Heart right ventricle (tissue), 16 donors: ENCODE measurements around the gene CSDE1. TPM values are rescaled to one million over a fixed set of nuclear protein-coding genes. Genes with fewer than 3 reads are reported as not detected.
A peak's percentile ranks its signal among the peaks of the same experiment; 100 is the strongest.
"Not testable (repeated sequence)": the region's sequence is repeated elsewhere in the genome, so short reads cannot be mapped to it uniquely, and the experiment has no call there.

Experiments used
- ATAC-seq, 8 donors: fragments of 200-7000 bp; cut with Tn5 transposase; one replicate each; pipeline ENCODE4 v1.9.1; 2020; ENCODE audit warnings: mild to moderate bottlenecking in 8 of 8, moderate library complexity in 8 of 8, moderate number of reproducible peaks in 1 of 8
- DNase-seq, 2 donors: peaks; one replicate each; pipeline ENCODE4 v3.0.0-alpha.2; 2020
- H3K27ac ChIP-seq, 10 donors: fragments of 200-600 bp; sonication (generic) in 2 of 10; one replicate each; pipeline versions ENCODE4 v1.5.0 to v1.8.0; 2020 to 2022; ENCODE audit warnings: mild to moderate bottlenecking in 3 of 10
- H3K27me3 ChIP-seq, 7 donors: fragments of 200-600 bp; one replicate each; pipeline ENCODE4 v1.8.0; 2021 to 2022; ENCODE audit warnings: mild to moderate bottlenecking in 2 of 7
- H3K36me3 ChIP-seq, 9 donors: fragments of 200-600 bp; sonication (generic) in 1 of 9; one replicate each; pipeline versions ENCODE4 v1.5.0 to v1.8.0; 2020 to 2022; ENCODE audit warnings: mild to moderate bottlenecking in 2 of 9
- H3K4me1 ChIP-seq, 9 donors: fragments of 200-600 bp; sonication (generic) in 1 of 9; one replicate each; pipeline versions ENCODE4 v1.5.0 to v1.8.0; 2020 to 2022; ENCODE audit warnings: mild to moderate bottlenecking in 4 of 9
- H3K4me3 ChIP-seq, 10 donors: fragments of 200-600 bp; sonication (generic) in 2 of 10; one replicate each; pipeline versions ENCODE4 v1.5.0 to v1.8.0; 2020 to 2022; ENCODE audit warnings: mild to moderate bottlenecking in 7 of 10, moderate library complexity in 2 of 10
- H3K9me3 ChIP-seq, 11 donors: fragments of 200-600 bp in 10 of 11; sonication (generic) in 2 of 11; one replicate each; pipeline versions ENCODE4 v1.5.0 to v1.8.0; 2013 to 2022; ENCODE audit warnings: mild to moderate bottlenecking in 2 of 11, control low read depth in 1 of 11, moderate library complexity in 1 of 11
- WGBS, 2 donors: extraction: QIAGEN DNeasy Blood & Tissue Kit; methylation state at CpG; one replicate each; pipeline ENCODE4 v1.1.7; 2013; ENCODE audit warnings: inconsistent platforms in 1 of 2; 5-methylcytosine and 5-hydroxymethylcytosine counted together
- intact Hi-C, 10 donors: fragments of 100-400 bp; cut with DNase I; formaldehyde crosslinking; loops; one replicate each; pipeline versions ENCODE4 v1.11.1 to v1.14.2; 2022
- long read RNA-seq, 3 donors: library from polyadenylated mRNA; unstranded; transcript quantifications; one replicate each; pipeline ENCODE4 v2.0.0, GENCODE V29; 2020 to 2021
- polyA plus RNA-seq, 2 donors: library from polyadenylated mRNA; stranded (reverse); fragments of 200-250 nt; gene quantifications; one replicate each; pipeline ENCODE4 v1.2.3, GENCODE V29; 2013
- total RNA-seq, 10 donors: library from RNA; stranded (reverse); fragmentation: NEBNext Ultra II Directional in 3 of 10; extraction: Animal tissue kit (Norgen Biotek cat#: 25700) in 3 of 10; gene quantifications; one replicate each; pipeline versions ENCODE4 v1.2.1 to v1.2.4, GENCODE V29; 2021 to 2023
- TF ChIP-seq, protein P1 (sequence below), 9 donors: fragments of 200-600 bp; sonication (generic) in 2 of 9; IDR thresholded peaks; one replicate each; pipeline versions ENCODE4 v1.5.0 to v1.8.0; 2021 to 2022; ENCODE audit warnings: antibody characterized with exemption in 9 of 9, mild to moderate bottlenecking in 5 of 9, moderate library complexity in 1 of 9
- donor health status: Arrhythmogenic right ventricular cardiomyopathy.
- donor health status: ischemic (EF 13 %, LVEDD 7.1; RV severe dilation, severe dysfunction).
- donor health status: healthy with polysubstance abuse.
- donor health status: DM: no; HTN: yes; CAD: no.
- donor health status: DM: no; HTN: no; CAD: no.
- donor health status: ischemic (EF 25% LVEDD 6.9; RV normal size, moderate dysfunction).
- donor health status: ischemic (EF 25% LVEDD 5.7; RV mildly dilated, moderate dysfunction).
- donor health status: healthy.
- donor health status: DM: yes; HTN: yes; CAD: no.
- donor health status: Ischemic cardiomyopathy.
- donor health status: ischemic (EF 35%, LVEDD 5.7; RV mildly dilated, moderate dysfunction).
- donor health status: nonischemic (EF 11% LVEDD 7.7; RV severe dilation, severe dysfunction).
- donor health status: DM: yes; HTN: yes; CAD: no.
- donor health status: PGD.
- donor health status: ischemic (EF 29% LVEDD 5.4; RV normal size, mild dysfunction).
- donor health status: nonischemic (EF 23%, LVEDD 6.1; RV moderate dilation, normal function).

Gene CSDE1
- total RNA-seq = 1,000 to 10,000 TPM in 1 of 10 donors, 100 to 1,000 TPM in 9; 720 to 1,012 (median 916) TPM
- 100 to 1,000 TPM; 137 to 233 TPM for polyA plus RNA-seq
- long read RNA-seq, donor 1, full-length matches to known transcripts = 610 of 922 reads
- long read RNA-seq, donor 1, partial matches to known transcripts = 217 of 922 reads
- long read RNA-seq, donor 1, other reads (novel, unspliced or antisense) = 95 of 922 reads
- long read RNA-seq, donor 2, full-length matches to known transcripts = 717 of 1,157 reads
- long read RNA-seq, donor 2, partial matches to known transcripts = 317 of 1,157 reads
- long read RNA-seq, donor 2, other reads (novel, unspliced or antisense) = 123 of 1,157 reads
- long read RNA-seq, donor 3, full-length matches to known transcripts = 1,120 of 1,641 reads
- long read RNA-seq, donor 3, partial matches to known transcripts = 315 of 1,641 reads
- long read RNA-seq, donor 3, other reads (novel, unspliced or antisense) = 206 of 1,641 reads

DNA sequence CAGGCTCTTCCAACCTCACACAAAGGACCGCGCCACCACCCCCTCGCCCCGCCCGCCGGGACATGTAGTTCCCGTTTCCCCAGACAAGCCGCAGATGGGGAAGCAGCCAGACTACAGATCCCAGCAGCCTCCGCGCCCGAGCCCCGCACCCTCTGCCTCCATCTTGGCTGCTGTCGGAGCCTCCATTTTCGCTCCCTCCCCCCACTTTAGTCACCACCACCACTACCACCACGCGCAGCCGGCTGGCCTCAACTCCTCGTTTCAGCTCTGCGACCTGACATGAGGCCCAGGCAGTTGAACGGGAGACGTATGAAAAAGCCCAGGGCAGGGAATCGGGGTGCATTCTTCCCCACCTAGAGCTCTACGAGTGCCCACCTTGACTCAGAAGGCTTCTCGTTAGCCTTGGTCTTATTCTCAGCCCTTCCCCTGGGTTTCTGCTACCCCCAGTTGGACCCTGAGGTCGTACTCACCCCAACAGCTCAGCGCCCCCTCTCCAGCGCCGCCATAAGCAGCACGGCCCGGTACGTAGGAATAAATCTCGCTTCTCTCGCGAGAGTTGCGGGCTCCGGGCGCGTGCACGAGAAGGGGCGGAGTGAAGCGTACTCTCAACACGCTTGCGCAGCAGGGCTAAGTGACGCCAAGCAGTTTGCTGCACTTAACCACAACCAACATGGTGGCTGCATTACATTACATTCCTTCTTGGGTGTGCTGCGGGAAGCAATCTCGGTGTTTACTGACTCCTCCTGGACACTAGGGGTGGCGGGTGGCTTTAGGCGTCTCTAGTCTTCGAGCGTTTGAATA, at the start of gene CSDE1:
Gene CSDE1 (minus strand): TSS at position 530 of the 801 bp plus-strand sequence. CDS start 18,094 bp downstream, outside the sequence.
- intact Hi-C loops = loop anchor here in 5 of 10 donors (2.0 to 5.0 kb wide), 7 partner anchors 40 to 410 kb away; partner anchors contain the start of genes BCAS2 (in 2 of the 5), TRIM33 (in 2 of the 5), DENND2C (in 1 of the 5) and NRAS (in 1 of the 5)
- H3K27me3 ChIP-seq = no peaks in the 10 kb centered on the region
- peak within 1 kb of the TSS; percentile 70 to 97 (median 92) for H3K4me3 ChIP-seq
- WGBS, 2 donors = 0% methylated on average over 50 of the region's 50 CpGs
- DNase-seq = peak; percentile 95 to 98
- peaks cover 3 to 52% (median 45%) of the 10 kb centered on the region in 9 donors for H3K4me1 ChIP-seq
- H3K27ac ChIP-seq = peak within 1 kb of the TSS; percentile 92 to 100 (median 98)
- ATAC-seq = peak; percentile 97 to 99 (median 98)
- TF ChIP-seq, protein P1, sequence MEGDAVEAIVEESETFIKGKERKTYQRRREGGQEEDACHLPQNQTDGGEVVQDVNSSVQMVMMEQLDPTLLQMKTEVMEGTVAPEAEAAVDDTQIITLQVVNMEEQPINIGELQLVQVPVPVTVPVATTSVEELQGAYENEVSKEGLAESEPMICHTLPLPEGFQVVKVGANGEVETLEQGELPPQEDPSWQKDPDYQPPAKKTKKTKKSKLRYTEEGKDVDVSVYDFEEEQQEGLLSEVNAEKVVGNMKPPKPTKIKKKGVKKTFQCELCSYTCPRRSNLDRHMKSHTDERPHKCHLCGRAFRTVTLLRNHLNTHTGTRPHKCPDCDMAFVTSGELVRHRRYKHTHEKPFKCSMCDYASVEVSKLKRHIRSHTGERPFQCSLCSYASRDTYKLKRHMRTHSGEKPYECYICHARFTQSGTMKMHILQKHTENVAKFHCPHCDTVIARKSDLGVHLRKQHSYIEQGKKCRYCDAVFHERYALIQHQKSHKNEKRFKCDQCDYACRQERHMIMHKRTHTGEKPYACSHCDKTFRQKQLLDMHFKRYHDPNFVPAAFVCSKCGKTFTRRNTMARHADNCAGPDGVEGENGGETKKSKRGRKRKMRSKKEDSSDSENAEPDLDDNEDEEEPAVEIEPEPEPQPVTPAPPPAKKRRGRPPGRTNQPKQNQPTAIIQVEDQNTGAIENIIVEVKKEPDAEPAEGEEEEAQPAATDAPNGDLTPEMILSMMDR (IDR thresholded peaks at IDR 0.05) = peak in 7 of 9 donors; percentile 37 to 64 (median 42)
- H3K9me3 ChIP-seq = no peaks in the 10 kb centered on the region
- peaks cover 0 to 7% (median 0%) of the 10 kb centered on the region in 9 donors for H3K36me3 ChIP-seq

DNA sequence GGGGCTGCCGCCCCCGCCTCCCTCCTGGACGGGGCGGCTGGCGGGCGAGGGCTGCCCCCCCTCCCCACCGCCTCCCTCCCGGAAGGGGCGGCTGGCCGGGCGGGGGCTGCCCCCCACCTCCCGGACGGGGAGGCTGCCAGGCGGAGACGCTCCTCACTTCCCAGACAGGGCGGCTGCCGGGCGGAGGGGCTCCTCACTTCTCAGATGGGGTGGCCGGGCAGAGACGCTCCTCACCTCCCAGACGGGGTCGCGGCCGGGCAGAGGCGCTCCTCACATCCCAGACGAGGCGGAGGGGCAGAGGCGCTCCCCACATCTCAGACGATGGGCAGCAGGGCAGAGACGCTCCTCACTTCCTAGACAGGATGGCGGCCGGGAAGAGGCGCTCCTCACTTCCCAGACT, 46.7 kb upstream of the CSDE1 start:
- H3K27ac ChIP-seq, H3K4me3 ChIP-seq, H3K36me3 ChIP-seq, H3K9me3 ChIP-seq, intact Hi-C loops, ATAC-seq, H3K4me1 ChIP-seq, DNase-seq: not testable (repeated sequence)
- peaks cover 0 to 18% (median 5%) of the 10 kb centered on the region in 7 donors for H3K27me3 ChIP-seq
- 90 to 95% methylated on average over 20 to 31 of the region's 33 CpGs for WGBS, 2 donors

DNA sequence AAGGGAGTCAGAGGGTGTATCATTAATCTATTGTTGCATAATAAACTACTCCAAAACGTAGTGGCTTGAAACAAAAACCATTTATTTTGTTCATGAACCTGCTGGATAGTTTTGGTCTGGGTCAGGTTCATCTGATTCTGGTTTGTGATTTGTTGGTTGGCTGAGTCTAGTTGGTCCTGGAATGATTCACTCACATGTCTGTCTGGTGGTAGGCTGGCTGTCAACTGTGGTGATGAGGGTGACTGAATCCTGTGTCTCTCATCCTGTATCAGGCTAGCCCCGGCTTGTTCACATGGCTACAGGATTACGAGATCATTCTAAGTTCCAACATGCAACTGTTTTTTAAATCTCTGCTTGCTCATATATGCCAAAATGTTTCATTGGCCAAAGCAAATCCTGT, 45.2 kb upstream of the CSDE1 start:
- no peaks in the 10 kb centered on the region for H3K9me3 ChIP-seq
- peaks cover 0 to 26% (median 6%) of the 10 kb centered on the region in 7 donors for H3K27me3 ChIP-seq
- no peak overlapping the region for H3K27ac ChIP-seq
- no peak overlapping the region for H3K4me3 ChIP-seq
- DNase-seq (no peak), ATAC-seq (no peak)
- no peaks in the 10 kb centered on the region for H3K36me3 ChIP-seq
- no peaks in the 10 kb centered on the region for H3K4me1 ChIP-seq
- WGBS, 2 donors = 68 to 70% methylated on average over 3 of the region's 3 CpGs
- TF ChIP-seq, protein P1 (IDR thresholded peaks at IDR 0.05) = no peak
- intact Hi-C loops = no loop called here

DNA sequence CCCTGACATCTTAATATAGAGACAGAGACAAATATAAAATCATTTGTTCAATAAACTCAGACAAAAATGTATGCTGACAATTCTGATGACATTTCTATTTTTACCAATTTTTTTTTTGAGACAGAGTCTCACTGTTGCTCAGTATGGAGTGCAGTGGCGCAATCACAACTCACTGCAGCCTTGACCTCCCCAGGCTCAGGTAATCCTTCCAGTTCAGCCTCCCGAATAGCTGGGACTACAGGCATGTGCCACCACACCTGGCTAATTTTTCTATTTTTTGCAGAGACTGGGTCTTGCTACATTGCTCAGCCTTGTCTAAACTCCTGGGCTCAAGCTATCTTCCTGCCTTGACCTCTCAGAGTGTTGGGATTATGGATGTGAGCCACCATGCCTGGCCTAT, 36.3 kb upstream of the CSDE1 start:
- no peak overlapping the region for H3K4me3 ChIP-seq
- H3K9me3 ChIP-seq = no peaks in the 10 kb centered on the region
- intact Hi-C loops = no loop called here
- WGBS, 2 donors = 90 to 91% methylated on average over 2 of the region's 2 CpGs
- no peaks in the 10 kb centered on the region for H3K36me3 ChIP-seq
- TF ChIP-seq, protein P1 (IDR thresholded peaks at IDR 0.05) = no peak
- no peak for DNase-seq
- H3K4me1 ChIP-seq = no peaks in the 10 kb centered on the region
- ATAC-seq = no peak
- peaks cover 0 to 35% (median 18%) of the 10 kb centered on the region in 7 donors for H3K27me3 ChIP-seq
- no peak overlapping the region for H3K27ac ChIP-seq

DNA sequence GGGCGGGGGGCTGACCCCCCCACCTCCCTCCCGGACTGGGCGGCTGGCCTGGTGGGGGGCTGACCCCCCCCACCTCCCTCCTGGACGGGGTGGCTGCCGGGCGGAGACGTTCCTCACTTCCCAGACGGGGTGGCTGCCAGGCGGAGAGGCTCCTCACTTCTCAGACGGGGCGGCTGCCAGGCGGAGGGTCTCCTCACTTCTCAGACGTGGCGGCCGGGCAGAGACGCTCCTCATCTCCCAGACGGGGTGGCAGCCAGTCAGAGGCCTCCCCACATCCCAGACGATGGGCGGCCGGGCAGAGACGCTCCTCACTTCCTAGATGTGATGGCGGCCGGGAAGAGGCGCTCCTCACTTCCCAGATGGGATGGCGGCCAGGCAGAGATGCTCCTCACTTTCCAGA, 32.8 kb upstream of the CSDE1 start:
- H3K4me3 ChIP-seq, H3K27ac ChIP-seq, H3K36me3 ChIP-seq, ATAC-seq, H3K4me1 ChIP-seq, DNase-seq, intact Hi-C loops: not testable (repeated sequence)
- Histone ChIP-seq H3K27me3 (peaks cover 0 to 27% (median 15%) of the 10 kb centered on the region in 7 donors), H3K9me3 (peaks cover 0 to 14% (median 0%) of the 10 kb centered on the region in 11 donors)
- WGBS, 2 donors = 91 to 93% methylated on average over 22 to 23 of the region's 25 CpGs

DNA sequence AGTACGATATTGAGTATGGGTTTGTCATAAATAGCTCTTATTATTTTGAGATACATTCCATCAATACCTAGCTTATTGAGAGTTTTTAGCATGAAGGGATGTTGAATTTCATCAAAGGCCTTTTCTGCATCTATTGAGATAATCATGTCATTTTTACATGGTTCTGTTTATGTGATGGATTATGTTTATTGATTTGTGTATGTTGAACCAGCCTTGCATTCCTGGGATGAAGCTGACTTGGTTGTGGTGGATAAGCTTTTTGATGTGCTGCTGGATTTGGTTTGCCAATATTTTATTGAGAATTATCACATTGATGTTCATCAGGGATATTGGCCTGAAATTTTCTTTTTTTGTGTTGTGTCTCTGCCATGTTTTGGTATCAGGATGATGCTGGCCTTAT, 28.7 kb upstream of the CSDE1 start:
- H3K36me3 ChIP-seq, DNase-seq, H3K4me3 ChIP-seq, H3K27ac ChIP-seq, H3K4me1 ChIP-seq, intact Hi-C loops, ATAC-seq: not testable (repeated sequence)
- peaks cover 0 to 20% (median 8%) of the 10 kb centered on the region in 7 donors for H3K27me3 ChIP-seq
- WGBS, 2 donors = 77 to 88% methylated on average over 1 of the region's 1 CpG
- H3K9me3 ChIP-seq = peaks cover 0 to 16% (median 0%) of the 10 kb centered on the region in 11 donors
